Measurements from ENCODE around the gene MC1R. TPM values are rescaled to one million over a fixed set of nuclear protein-coding genes. Genes with fewer than 3 reads are reported as not detected.

MC1R gene
- total and polyA plus RNA-seq, 2 donors from 2014 or later = 2.1 to 13.5 TPM

- no peak for FAIRE-seq
- DNase-seq = peak in 1 of 5 donors; percentile 58
- TF ChIP-seq, protein P1, sequence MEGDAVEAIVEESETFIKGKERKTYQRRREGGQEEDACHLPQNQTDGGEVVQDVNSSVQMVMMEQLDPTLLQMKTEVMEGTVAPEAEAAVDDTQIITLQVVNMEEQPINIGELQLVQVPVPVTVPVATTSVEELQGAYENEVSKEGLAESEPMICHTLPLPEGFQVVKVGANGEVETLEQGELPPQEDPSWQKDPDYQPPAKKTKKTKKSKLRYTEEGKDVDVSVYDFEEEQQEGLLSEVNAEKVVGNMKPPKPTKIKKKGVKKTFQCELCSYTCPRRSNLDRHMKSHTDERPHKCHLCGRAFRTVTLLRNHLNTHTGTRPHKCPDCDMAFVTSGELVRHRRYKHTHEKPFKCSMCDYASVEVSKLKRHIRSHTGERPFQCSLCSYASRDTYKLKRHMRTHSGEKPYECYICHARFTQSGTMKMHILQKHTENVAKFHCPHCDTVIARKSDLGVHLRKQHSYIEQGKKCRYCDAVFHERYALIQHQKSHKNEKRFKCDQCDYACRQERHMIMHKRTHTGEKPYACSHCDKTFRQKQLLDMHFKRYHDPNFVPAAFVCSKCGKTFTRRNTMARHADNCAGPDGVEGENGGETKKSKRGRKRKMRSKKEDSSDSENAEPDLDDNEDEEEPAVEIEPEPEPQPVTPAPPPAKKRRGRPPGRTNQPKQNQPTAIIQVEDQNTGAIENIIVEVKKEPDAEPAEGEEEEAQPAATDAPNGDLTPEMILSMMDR (IDR thresholded peaks at IDR 0.05; ENCODE audit: borderline replicate concordance, extremely low read depth, insufficient read depth) = no peak
Observed at GRCh38 chr16:89907055-89907814, 11.4 kb upstream of the MC1R start.

DNA sequence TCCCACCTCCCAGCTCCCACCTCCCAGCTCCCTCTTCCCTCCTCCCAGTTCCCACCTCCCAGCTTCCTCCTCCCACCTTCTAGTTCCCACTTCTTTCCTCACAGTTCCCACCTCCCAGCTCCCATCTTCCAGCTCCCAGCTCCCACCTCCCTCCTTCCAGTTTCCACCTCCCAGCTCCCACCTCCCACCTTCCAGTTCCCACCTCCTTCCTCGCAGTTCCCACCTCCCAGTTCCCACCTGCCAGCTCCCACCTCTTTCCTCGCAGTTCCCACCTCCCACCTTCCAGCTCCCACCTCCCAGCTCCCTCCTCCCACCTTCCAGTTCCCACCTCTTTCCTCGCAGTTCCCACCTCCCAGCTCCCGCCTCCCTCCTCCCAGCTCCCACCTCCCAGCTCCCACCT lies 10.4 kb upstream of the MC1R start:
- Histone ChIP-seq H3K36me3 (ENCODE audit: control insufficient read depth in 2 of 3, insufficient read depth in 3 of 3, low read length in 3 of 3) (peaks cover 8 to 27% (median 8%) of the 10 kb centered on the region in 3 donors), H3K9ac (ENCODE audit: low read length in 3 of 3) (no peak overlapping the region), H3K4me1 (ENCODE audit: control insufficient read depth in 2 of 3, insufficient read depth in 2 of 3, low read depth in 1 of 3, low read length in 3 of 3) (no peaks in the 10 kb centered on the region), H3K9me3 (ENCODE audit: control insufficient read depth in 2 of 3, insufficient read depth in 1 of 3, low read length in 3 of 3) (no peaks in the 10 kb centered on the region), H3K27me3 (ENCODE audit: control insufficient read depth, insufficient read depth, low read length) (no peaks in the 10 kb centered on the region), H3K4me3 (ENCODE audit: low read length in 3 of 3) (no peak overlapping the region), H3K27ac (ENCODE audit: low read depth in 2 of 2, low read length in 2 of 2) (no peak overlapping the region)
- TF ChIP-seq, protein P1 (IDR thresholded peaks at IDR 0.05; ENCODE audit: borderline replicate concordance, extremely low read depth, insufficient read depth) = no peak
- intact Hi-C loops (cut with DNase I) = no loop called here
- DNase-seq (no peak), FAIRE-seq (no peak)

More at GRCh38 chr16:89907055-89907814, 11.4 kb upstream of the MC1R start:
- no peak overlapping the region for H3K27ac ChIP-seq (ENCODE audit: low read depth in 2 of 2, low read length in 2 of 2)
- no peak overlapping the region for H3K4me3 ChIP-seq (ENCODE audit: low read length in 3 of 3)
- peaks cover 8 to 27% (median 8%) of the 10 kb centered on the region in 3 donors for H3K36me3 ChIP-seq (ENCODE audit: control insufficient read depth in 2 of 3, insufficient read depth in 3 of 3, low read length in 3 of 3)
- no peaks in the 10 kb centered on the region for H3K9me3 ChIP-seq (ENCODE audit: control insufficient read depth in 2 of 3, insufficient read depth in 1 of 3, low read length in 3 of 3)
- intact Hi-C loops (cut with DNase I) = no loop called here
- no peaks in the 10 kb centered on the region for H3K27me3 ChIP-seq (ENCODE audit: control insufficient read depth, insufficient read depth, low read length)
- H3K4me1 ChIP-seq (ENCODE audit: control insufficient read depth in 2 of 3, insufficient read depth in 2 of 3, low read depth in 1 of 3, low read length in 3 of 3) = no peaks in the 10 kb centered on the region
- no peak overlapping the region for H3K9ac ChIP-seq (ENCODE audit: low read length in 3 of 3)

DNA sequence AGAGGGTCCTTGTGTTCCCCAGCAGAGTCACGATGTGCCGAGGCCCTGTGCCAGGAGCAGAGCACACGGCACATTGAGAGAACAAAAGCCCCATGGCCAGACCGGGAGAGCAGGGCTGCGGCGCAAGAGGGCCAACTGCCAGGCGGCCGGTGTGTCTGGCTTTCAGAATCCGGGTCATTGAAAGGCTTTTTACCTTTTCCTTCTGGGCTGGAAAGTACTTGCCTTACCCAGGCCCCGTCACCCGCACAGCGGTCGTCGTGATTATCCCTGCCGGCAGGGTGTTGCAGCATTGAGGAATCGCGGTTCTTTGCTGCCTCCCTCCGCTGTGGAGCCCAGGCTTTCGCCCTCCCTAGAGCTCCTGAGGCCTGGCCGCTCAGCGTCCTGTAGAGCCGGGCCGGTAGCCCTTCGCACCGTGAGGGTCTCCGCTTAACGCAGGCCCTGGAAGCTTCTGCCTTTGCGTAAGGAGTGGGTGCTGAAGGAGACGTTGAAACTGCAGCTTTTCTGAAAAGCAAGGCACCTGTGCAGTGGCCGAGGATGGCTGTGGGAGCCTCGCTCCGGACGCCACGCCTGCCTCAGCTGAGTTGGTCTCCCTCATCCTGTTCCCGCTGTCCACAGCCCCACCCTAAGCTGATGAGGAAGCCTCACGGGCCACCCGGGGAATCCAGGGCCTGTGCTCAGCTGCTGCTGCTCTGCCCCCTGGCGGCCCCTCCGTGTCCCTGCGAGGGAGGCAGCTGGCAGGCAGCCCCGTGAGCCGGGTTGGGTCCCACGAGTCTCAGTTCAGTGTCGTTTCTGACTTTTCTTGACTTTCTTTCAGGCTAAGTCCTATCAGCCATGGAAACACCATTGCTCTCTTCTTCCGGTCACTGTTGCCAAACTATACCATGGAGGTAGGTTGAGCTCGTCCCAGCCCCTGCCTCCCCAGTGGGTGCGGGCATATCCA lies 8.6 kb upstream of the MC1R start:
- Histone ChIP-seq H3K27ac (ENCODE audit: low read depth in 2 of 2, low read length in 2 of 2) (no peak overlapping the region), H3K4me1 (ENCODE audit: control insufficient read depth in 2 of 3, insufficient read depth in 2 of 3, low read depth in 1 of 3, low read length in 3 of 3) (no peaks in the 10 kb centered on the region), H3K9me3 (ENCODE audit: control insufficient read depth in 2 of 3, insufficient read depth in 1 of 3, low read length in 3 of 3) (no peaks in the 10 kb centered on the region), H3K36me3 (ENCODE audit: control insufficient read depth in 2 of 3, insufficient read depth in 3 of 3, low read length in 3 of 3) (peaks cover 8 to 27% (median 10%) of the 10 kb centered on the region in 3 donors), H3K9ac (ENCODE audit: low read length in 3 of 3) (no peak overlapping the region), H3K4me3 (ENCODE audit: low read length in 3 of 3) (no peak overlapping the region), H3K27me3 (ENCODE audit: control insufficient read depth, insufficient read depth, low read length) (no peaks in the 10 kb centered on the region)
- TF ChIP-seq, protein P1 (IDR thresholded peaks at IDR 0.05; ENCODE audit: borderline replicate concordance, extremely low read depth, insufficient read depth) = peak; percentile 75
- intact Hi-C loops (cut with DNase I) = no loop called here
- FAIRE-seq (no peak), DNase-seq (peak; percentile 48 to 91 (median 69))
